ENCODE data around the gene RGS7. TPM values are rescaled to one million over a fixed set of nuclear protein-coding genes. Genes with fewer than 3 reads are reported as not detected.
"Not testable (repeated sequence)": the region's sequence is repeated elsewhere in the genome, so short reads cannot be mapped to it uniquely, and the experiment has no call there.

RGS7 gene
- total and polyA plus RNA-seq, 2 experiments from 2014 or later: 0.32 to 1.7 TPM

DNA sequence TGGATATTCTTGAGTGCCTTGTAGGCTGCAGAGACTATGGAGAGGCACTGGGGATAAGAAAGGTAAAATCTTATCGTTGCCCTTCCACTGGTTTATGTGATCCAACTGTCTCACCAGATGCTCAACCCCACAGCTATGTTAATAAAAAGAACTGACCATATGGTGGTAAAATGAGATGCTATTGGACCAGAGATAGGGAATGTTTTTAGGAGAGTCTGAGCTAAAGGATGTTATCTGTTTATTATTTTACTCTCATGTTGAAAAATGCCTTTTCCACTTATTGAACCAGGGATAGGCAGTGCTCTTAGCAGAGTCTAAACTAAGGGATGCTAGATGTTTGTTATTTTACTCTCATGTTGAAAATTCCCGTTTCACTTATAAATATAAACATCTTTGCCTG is 572.2 kb downstream of the RGS7 start:
- Histone ChIP-seq H3K27me3 (replicated peaks; ENCODE audit: insufficient read depth) (no peaks in the 10 kb centered on the region), H3K9me2 (ENCODE audit: insufficient read depth) (no peaks in the 10 kb centered on the region), H3K9ac (no peak overlapping the region), H3F3A (ENCODE audit: insufficient read depth) (no peaks in the 10 kb centered on the region), H4K20me1 (ENCODE audit: insufficient read depth) (no peaks in the 10 kb centered on the region), H3K79me2 (ENCODE audit: insufficient read depth) (no peaks in the 10 kb centered on the region), H2AFZ (no peak overlapping the region), H3K4me1 (ENCODE audit: insufficient read depth) (no peaks in the 10 kb centered on the region), H3K27ac (no peak overlapping the region), H3K36me3 (ENCODE audit: low read depth) (no peaks in the 10 kb centered on the region), H3K4me3 (no peak overlapping the region), H3K9me3 (ENCODE audit: low read depth) (no peaks in the 10 kb centered on the region), H3K4me2 (ENCODE audit: unreplicated experiment) (no peak overlapping the region)
- 61 to 69% methylated on average over 2 of the region's 2 CpGs for WGBS, 2 experiments (ENCODE audit: low coverage in 1 of 2, low lambda C conversion rate in 2 of 2, missing lambda C conversion rate in 2 of 2)
- no peak for DNase-seq
- in situ Hi-C loops (cut with MboI): no loop called here
- TF ChIP-seq EZH2phosphoT487 (IDR thresholded peaks at IDR 0.05; ENCODE audit: insufficient read depth, low read depth) (no peak), EZH2 (IDR thresholded peaks at IDR 0.05; ENCODE audit: insufficient read depth, poor library complexity, severe bottlenecking) (no peak)

DNA sequence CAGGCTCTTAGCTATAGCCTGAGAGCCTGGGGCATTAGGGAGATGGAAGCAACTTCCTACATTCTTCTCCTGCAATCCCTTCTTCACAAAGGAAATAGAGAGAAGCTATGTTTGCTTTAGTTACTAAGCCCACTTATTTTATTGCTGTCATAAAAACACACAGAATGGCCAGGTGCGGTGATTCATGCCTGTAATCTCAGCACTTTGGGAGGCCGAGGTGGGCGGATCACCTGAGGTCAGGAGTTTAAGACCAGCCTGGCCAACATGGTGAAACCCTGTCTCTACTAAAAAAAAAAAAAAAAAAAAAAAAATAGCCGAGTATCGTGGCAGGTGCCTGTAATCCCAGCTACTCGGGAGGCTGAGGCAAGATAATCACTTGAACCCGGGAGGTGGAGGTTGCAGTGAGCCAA is 573.3 kb downstream of the RGS7 start:
- H3K27ac ChIP-seq; H3K9me3 ChIP-seq (ENCODE audit: low read depth); H3K79me2 ChIP-seq (ENCODE audit: insufficient read depth); DNase-seq; H3K36me3 ChIP-seq (ENCODE audit: low read depth); H3K4me1 ChIP-seq (ENCODE audit: insufficient read depth); H3K9ac ChIP-seq; H4K20me1 ChIP-seq (ENCODE audit: insufficient read depth); in situ Hi-C loops (cut with MboI); H2AFZ ChIP-seq; H3F3A ChIP-seq (ENCODE audit: insufficient read depth); H3K4me3 ChIP-seq; H3K9me2 ChIP-seq (ENCODE audit: insufficient read depth); H3K4me2 ChIP-seq (ENCODE audit: unreplicated experiment); H3K27me3 ChIP-seq (replicated peaks; ENCODE audit: insufficient read depth): not testable (repeated sequence)
- WGBS, 2 experiments (ENCODE audit: low coverage in 1 of 2, low lambda C conversion rate in 2 of 2, missing lambda C conversion rate in 2 of 2): 62 to 64% methylated on average over 6 to 7 of the region's 7 CpGs

DNA sequence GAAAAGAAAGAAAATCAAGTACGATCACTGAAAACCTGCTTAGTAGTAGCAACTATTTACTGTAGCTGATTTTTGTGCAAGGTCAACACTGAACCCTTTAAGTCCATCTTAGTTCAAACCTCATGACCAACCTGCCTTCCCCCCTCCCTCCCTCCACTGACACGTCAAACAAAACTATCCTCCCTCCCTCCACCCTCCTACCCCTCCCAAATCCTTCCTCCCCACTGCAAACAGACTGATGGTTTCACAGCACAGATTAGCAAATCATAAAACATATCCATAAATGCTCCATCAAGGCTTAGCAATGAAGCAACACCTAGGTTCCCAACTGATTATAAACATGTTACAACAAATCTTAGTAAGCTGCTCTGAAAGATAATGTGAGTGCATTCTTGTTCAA is 580.8 kb downstream of the RGS7 start:
- no peaks in the 10 kb centered on the region for H3K9me3 ChIP-seq (ENCODE audit: low read depth)
- no peaks in the 10 kb centered on the region for H3K79me2 ChIP-seq (ENCODE audit: insufficient read depth)
- no peak overlapping the region for H3K4me2 ChIP-seq (ENCODE audit: unreplicated experiment)
- no peak overlapping the region for H3K9ac ChIP-seq
- H3K9me2 ChIP-seq (ENCODE audit: insufficient read depth): no peaks in the 10 kb centered on the region
- H4K20me1 ChIP-seq (ENCODE audit: insufficient read depth): no peaks in the 10 kb centered on the region
- no peak overlapping the region for H3K27ac ChIP-seq
- H3K36me3 ChIP-seq (ENCODE audit: low read depth): no peaks in the 10 kb centered on the region
- H3K4me1 ChIP-seq (ENCODE audit: insufficient read depth): no peaks in the 10 kb centered on the region
- H3K27me3 ChIP-seq (replicated peaks; ENCODE audit: insufficient read depth): no peaks in the 10 kb centered on the region
- H2AFZ ChIP-seq: no peak overlapping the region
- DNase-seq: no peak
- H3F3A ChIP-seq (ENCODE audit: insufficient read depth): no peaks in the 10 kb centered on the region
- TF ChIP-seq EZH2phosphoT487 (IDR thresholded peaks at IDR 0.05; ENCODE audit: insufficient read depth, low read depth) (no peak), EZH2 (IDR thresholded peaks at IDR 0.05; ENCODE audit: insufficient read depth, poor library complexity, severe bottlenecking) (no peak)
- 44 to 92% methylated on average over 1 to 2 of the region's 2 CpGs for WGBS, 2 experiments (ENCODE audit: low coverage in 1 of 2, low lambda C conversion rate in 2 of 2, missing lambda C conversion rate in 2 of 2)
- in situ Hi-C loops (cut with MboI): no loop called here
- no peak overlapping the region for H3K4me3 ChIP-seq

DNA sequence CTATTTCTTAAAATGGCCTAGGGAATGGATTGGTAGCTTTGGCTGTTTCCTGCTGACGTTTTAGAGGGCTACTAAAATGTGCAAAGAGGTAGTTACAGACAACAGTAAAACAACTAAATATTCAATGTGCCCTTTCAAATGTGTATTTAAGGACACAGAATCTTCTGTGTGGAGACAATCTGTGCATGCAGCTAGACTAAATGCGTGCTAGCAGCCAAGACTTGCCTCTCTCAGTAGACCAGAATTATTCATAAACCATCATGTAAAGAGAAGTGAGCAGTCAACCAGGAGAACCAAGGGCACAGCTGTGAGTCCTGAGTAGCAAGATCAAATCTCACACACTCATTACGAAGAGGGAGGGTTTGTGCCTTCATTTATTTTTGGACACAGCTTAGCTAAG is 584.9 kb downstream of the RGS7 start:
- Histone ChIP-seq H3K79me2 (ENCODE audit: insufficient read depth) (no peaks in the 10 kb centered on the region), H3K4me2 (ENCODE audit: unreplicated experiment) (no peak overlapping the region), H3K9me2 (ENCODE audit: insufficient read depth) (0 out of 2 replicates have a peak, but pooled peaks cover 4% of the 10 kb centered on the region), H3F3A (ENCODE audit: insufficient read depth) (no peaks in the 10 kb centered on the region), H4K20me1 (ENCODE audit: insufficient read depth) (no peaks in the 10 kb centered on the region), H2AFZ (no peak overlapping the region), H3K4me3 (no peak overlapping the region), H3K27me3 (replicated peaks; ENCODE audit: insufficient read depth) (no peaks in the 10 kb centered on the region), H3K36me3 (ENCODE audit: low read depth) (no peaks in the 10 kb centered on the region), H3K9me3 (ENCODE audit: low read depth) (no peaks in the 10 kb centered on the region), H3K9ac (no peak overlapping the region), H3K4me1 (ENCODE audit: insufficient read depth) (peaks cover 2% of the 10 kb centered on the region), H3K27ac (no peak overlapping the region)
- 67 to 70% methylated on average over 3 of the region's 3 CpGs for WGBS, 2 experiments (ENCODE audit: low coverage in 1 of 2, low lambda C conversion rate in 2 of 2, missing lambda C conversion rate in 2 of 2)
- TF ChIP-seq EZH2 (IDR thresholded peaks at IDR 0.05; ENCODE audit: insufficient read depth, poor library complexity, severe bottlenecking) (no peak), EZH2phosphoT487 (IDR thresholded peaks at IDR 0.05; ENCODE audit: insufficient read depth, low read depth) (no peak)
- in situ Hi-C loops (cut with MboI): no loop called here
- no peak for DNase-seq

DNA sequence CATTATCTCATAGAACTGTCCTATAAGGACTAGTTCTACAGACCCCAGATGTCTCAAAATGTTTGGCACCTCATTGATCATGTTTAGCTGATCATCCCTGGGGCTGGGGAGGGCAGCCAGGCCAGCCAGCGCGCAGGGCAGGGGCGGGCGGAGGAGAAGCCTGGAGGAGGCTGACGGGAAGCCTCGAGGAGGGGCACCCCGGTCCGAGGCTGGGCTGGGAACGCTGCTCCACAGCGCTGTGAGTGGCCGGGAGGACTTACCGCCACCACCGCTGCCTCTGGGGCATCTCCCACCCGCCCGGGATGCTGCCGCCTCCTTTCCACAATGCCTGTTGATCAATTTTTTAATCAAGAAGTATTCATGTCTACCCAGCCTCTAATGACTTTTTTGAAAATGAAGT is 585.6 kb downstream of the RGS7 start:
- in situ Hi-C loops (cut with MboI): no loop called here

More for the DNA sequence above, 585.6 kb downstream of the RGS7 start:
- Histone ChIP-seq H3F3A (ENCODE audit: insufficient read depth) (peaks cover 4% of the 10 kb centered on the region; the same call in 1 of the 2 replicates), H2AFZ (no peak overlapping the region), H3K36me3 (ENCODE audit: low read depth) (no peaks in the 10 kb centered on the region), H3K79me2 (ENCODE audit: insufficient read depth) (no peaks in the 10 kb centered on the region), H3K4me1 (ENCODE audit: insufficient read depth) (peaks cover 9% of the 10 kb centered on the region), H3K9me3 (ENCODE audit: low read depth) (no peaks in the 10 kb centered on the region), H3K27me3 (replicated peaks; ENCODE audit: insufficient read depth) (no peaks in the 10 kb centered on the region), H3K4me3 (no peak overlapping the region), H4K20me1 (ENCODE audit: insufficient read depth) (no peaks in the 10 kb centered on the region), H3K9me2 (ENCODE audit: insufficient read depth) (0 out of 2 replicates have a peak, but pooled peaks cover 4% of the 10 kb centered on the region), H3K9ac (no peak overlapping the region), H3K27ac (no peak overlapping the region), H3K4me2 (ENCODE audit: unreplicated experiment) (no peak overlapping the region)
- 90 to 92% methylated on average over 9 to 16 of the region's 16 CpGs for WGBS, 2 experiments (ENCODE audit: low coverage in 1 of 2, low lambda C conversion rate in 2 of 2, missing lambda C conversion rate in 2 of 2)
- TF ChIP-seq EZH2phosphoT487 (IDR thresholded peaks at IDR 0.05; ENCODE audit: insufficient read depth, low read depth): no peak
- no peak for TF ChIP-seq EZH2 (IDR thresholded peaks at IDR 0.05; ENCODE audit: insufficient read depth, poor library complexity, severe bottlenecking)
- no peak for DNase-seq

Data from GM23248 (cell line).